Fibroblast of the aortic adventitia (primary cell): Measurements from ENCODE around the gene TSHZ2. TPM values are rescaled to one million over a fixed set of nuclear protein-coding genes. Genes with fewer than 3 reads are reported as not detected.
A peak's percentile ranks its signal among the peaks of the same experiment; 100 is the strongest.

Experiments
- DNase-seq: peaks from one replicate; pipeline ENCODE4 v3.0.0-alpha.2; 2010; ENCODE audit warnings: low read depth
- H3K4me3 ChIP-seq: 2 replicates; pipeline ENCODE4 v1.5.1; 2011; ENCODE audit warnings: low read depth, mild to moderate bottlenecking, control low read depth, low read length, moderate library complexity
- CTCF ChIP-seq: IDR thresholded peaks from 2 replicates; pipeline ENCODE4 v1.5.1; 2011; ENCODE audit warnings: mild to moderate bottlenecking, low read length, control low read depth, inconsistent platforms; ENCODE audit not compliant: insufficient read depth
- total RNA-seq: library from RNA; depleted of rRNA; stranded (reverse); fragments of >200 nt; gene quantifications from 2 replicates; pipeline ENCODE4 v1.2.3, GENCODE V29; 2012; ENCODE audit warnings: low replicate concordance

TSHZ2 gene
- total RNA-seq, 1 donor = 6.9 TPM

GRCh38 chr20:52936351-52937340 lies 35.5 kb upstream of the TSHZ2 start:
- no peak for TF ChIP-seq CTCF
- no peak overlapping the region for H3K4me3 ChIP-seq
- DNase-seq = no peak

DNA sequence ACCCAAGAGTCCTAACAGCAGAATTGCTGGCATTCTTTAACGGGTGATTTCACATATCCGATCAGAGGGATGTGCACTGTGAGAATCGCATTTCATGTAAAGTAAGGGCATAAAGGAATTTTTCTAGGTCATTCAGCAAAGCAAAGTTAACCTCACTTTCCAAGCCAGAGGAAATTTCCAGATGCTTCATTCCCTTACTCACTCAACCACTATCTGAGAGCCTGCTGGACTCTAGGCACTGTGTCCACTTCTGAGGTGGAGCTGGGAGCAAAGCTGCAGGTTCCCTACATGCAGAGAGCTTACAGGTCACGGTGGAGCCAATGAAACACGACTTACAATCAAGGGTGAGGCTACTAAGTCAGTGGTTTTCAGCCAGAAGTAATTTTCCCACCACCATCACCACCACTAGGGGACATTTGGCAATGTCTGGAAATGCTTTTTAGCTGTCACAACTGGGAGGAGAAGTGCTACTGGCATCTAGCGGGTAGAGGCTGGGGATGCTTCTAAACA lies 34.5 kb upstream of the TSHZ2 start:
- DNase-seq = no peak
- TF ChIP-seq CTCF = no peak
- H3K4me3 ChIP-seq = no peak overlapping the region

DNA sequence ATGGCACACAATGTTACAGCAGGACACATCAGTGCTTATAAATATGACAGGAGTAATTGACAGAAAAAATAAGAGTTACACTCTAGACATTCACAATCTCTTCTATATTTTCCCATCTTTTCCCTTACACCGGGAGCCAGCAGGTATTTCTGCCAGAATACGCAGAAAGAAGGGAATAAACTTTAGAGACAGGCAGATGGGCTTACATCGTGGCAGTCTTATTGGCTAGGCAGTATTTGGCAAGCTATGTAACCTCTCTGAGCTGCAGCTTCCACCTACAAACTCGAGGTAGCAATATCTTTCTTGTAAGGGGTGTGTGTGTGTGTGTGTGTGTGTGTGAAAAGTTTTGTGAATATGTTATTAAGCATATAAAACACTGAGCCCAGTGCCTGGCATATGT lies 33.0 kb upstream of the TSHZ2 start:
- DNase-seq = no peak
- TF ChIP-seq CTCF = no peak
- no peak overlapping the region for H3K4me3 ChIP-seq

DNA sequence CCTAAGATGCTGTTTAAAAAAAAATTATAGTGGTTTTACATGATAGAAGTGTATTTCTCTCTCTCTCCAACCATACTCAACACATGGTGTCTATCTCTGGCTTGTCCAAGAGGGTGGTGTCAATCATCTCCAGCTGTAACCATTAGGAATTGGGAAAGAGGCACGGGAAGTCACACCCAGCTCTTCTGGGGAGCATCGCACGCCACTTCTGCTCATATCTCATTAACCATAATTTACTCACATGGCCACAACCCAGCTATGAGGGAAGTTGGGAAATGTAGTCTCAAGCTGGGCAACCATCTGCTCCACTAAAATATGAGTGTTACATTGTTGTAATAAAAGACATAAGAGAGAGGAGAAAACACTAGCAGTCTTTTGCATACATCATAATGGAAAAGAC lies 30.4 kb upstream of the TSHZ2 start:
- no peak for TF ChIP-seq CTCF
- no peak overlapping the region for H3K4me3 ChIP-seq
- DNase-seq = no peak

DNA sequence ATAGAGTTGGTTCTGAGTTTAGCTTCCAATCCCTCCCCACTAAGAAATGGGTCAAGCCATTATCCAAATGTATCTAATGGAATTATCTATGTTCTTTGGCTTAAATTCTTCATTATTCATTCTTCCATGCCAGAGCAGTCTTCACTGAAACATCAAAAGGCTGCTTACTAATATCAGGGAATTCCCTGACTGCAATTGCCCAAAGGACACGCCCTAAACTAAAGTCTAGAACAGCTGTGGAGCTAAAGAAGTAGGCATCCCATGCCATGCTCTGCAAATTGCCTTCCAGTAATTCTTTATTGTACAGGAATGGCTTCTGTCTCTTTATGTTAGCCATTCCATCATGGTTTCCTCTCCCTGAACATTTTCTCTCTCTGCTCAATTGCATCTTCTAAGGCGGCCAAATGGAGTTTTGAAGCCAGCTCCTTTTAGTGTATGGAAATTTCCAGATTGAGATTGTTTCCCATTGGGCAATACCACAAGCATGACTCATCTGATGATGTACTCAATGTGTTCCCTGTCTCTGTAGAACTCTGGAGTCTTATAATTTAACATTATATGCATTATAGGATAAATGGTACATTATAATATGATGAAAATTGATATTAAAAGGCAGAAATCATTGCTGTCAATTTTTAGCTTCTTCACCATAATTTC lies 28.8 kb upstream of the TSHZ2 start:
- peak; percentile 16 for DNase-seq
- TF ChIP-seq CTCF = no peak
- no peak overlapping the region for H3K4me3 ChIP-seq

DNA sequence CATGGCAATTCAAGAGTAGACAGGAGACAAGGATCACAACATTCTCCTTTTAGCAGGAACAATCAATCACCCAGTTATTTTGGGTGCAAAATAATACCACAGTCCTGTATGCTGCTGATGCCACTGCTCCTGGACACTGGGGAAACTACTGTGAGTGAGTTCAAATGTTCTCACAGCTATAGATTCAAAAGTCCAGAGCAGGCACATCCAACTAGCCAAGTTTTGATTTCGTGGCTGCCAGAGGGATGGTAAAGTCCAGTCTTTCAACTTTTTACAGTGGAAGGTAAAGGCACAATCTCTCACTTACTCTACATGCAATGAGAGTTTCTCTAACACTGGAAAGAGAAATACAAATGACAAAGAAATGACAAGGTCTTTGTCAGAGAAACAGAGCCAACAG lies 26.9 kb upstream of the TSHZ2 start:
- DNase-seq = no peak
- H3K4me3 ChIP-seq = no peak overlapping the region
- no peak for TF ChIP-seq CTCF
